NCI-H2171 treated with DMSO at 0.1 percent for 48 hours (cell line): ENCODE results near the gene INTS12.
A peak's percentile ranks its signal among the peaks of the same experiment; 100 is the strongest.
"Not testable (repeated sequence)": the region's sequence is repeated elsewhere in the genome, so short reads cannot be mapped to it uniquely, and the experiment has no call there.

Experiments
- DNase-seq: peaks from one replicate; lab custom pipeline; 2025; lab: John Stamatoyannopoulos, UW

Gene INTS12

GRCh38 chr4:105708181-105709080, at the start of gene INTS12, which contains the start of gene GSTCD:
Gene INTS12 (minus strand): TSS chr4:105708689. CDS start chr4:105700005, 8,684 bp downstream.
Gene GSTCD (plus strand): TSS chr4:105708784. CDS start chr4:105717614, 8,830 bp downstream.
- peak; percentile 77 for DNase-seq

GRCh38 chr4:105755375-105755774, 46.9 kb upstream of the INTS12 start:
- DNase-seq: no peak

DNA sequence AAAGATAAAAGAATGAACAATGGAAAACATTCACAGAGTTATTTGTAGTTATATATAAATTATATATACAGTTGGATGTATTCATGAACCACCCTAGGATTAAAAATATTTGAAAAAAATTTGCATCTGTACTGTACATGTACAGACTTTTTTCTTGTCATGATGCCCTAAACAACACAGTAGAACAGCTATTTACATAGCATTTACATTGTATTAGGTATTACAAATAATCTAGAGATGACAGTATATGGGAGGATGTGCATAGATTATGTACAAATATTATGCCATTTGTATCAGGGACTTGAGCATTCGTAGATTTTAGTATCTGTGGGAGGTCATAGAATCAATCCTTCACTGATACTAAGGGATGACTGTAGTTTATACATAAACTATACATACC, 44.9 kb upstream of the INTS12 start:
- no peak for DNase-seq

GRCh38 chr4:105751718-105752299, 43.3 kb upstream of the INTS12 start:
- DNase-seq: no peak

DNA sequence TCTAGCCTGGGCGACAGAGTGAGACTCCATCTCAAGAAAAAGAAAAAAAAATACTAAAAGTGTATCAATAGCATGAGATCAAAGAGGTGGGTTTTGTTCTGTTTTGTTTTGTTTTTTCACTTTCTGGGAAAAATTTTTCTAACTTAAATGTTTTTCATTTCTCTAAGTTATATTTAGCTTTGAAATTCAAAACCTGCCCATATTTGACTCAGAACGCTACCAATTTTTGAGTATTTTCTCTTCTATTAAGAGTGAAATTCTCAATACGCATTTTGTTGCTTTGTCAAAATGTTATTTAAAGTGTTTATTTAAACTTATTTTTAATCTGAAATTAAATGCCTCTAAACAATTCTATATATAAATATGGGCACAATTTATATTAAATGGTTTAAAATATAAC, 39.7 kb upstream of the INTS12 start:
- no peak for DNase-seq

GRCh38 chr4:105741548-105741947, 33.1 kb upstream of the INTS12 start:
- DNase-seq: no peak

DNA sequence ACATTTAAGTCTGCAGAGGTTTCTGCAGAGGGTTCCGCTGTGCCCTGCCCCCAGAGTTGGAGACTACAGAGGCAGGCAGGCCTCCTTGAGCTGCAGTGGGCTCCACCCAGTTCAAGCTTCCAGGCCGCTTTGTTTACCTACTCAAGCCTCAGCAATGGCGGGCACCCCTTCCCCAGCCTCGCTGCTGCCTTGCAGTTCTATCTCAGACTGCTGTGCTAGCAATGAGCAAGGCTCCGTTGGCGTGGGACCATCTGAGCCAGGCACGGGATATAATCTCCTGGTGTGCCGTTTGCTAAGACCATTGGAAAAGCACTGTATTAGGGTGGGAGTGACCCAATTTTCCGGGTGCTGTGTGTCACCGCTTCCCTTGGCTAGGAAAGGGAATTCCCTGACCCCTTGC, 26.7 kb upstream of the INTS12 start:
- DNase-seq: not testable (repeated sequence)

- DNase-seq: not testable (repeated sequence)
Observed at GRCh38 chr4:105729895-105730294, 21.4 kb upstream of the INTS12 start.

- no peak for DNase-seq
Observed at GRCh38 chr4:105725623-105726022, 17.1 kb upstream of the INTS12 start.

GRCh38 chr4:105719204-105719603, 10.7 kb upstream of the INTS12 start:
- no peak for DNase-seq

DNA sequence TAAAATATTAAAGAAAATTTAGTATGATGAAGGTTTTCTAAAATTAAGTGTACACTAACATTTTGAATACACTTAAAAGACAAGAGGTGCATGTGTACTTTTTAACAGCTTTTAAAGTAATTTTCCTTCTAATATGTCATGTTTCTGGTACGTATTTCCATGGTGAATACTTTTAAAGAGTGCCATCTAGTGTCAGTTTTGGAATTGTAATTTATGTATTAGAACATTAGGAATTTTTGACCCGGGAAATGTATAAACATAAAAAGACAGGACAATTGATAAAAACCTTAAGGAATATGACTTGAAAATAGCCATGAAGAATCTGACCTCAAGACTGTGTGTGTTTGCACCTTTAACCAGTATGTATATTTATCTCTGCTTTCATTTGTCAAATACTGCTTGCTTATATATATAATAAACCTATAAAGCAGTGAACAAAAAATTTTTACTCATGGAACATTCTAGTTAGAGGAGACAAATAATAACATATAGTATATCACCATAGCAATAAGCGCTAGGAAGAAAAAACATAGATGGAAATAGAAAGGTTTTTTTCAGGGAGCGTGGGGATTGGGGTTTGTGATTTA, 7.3 kb upstream of the INTS12 start:
- DNase-seq: peak; percentile 11

DNA sequence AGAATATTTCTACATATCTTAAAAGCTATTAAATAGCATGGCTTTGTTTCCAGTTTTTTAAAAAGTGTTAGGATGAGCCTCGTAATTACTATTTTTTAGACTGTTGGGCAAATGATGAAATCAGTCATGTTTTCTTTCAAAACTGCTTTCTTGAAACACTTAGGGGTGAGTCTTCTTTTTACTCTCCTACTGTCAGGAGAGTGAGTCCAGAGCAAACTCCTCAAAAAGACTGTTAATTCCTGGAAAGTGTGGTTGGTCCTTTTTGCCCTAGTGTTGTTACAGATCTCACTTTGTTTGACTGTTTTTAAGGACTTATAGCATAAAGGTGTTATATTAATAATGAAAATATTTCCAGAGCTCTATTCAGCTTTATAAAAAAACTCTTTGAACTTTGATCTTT, 6.4 kb upstream of the INTS12 start:
- no peak for DNase-seq

- DNase-seq: no peak
Observed at GRCh38 chr4:105714071-105714521, 5.6 kb upstream of the INTS12 start.

DNA sequence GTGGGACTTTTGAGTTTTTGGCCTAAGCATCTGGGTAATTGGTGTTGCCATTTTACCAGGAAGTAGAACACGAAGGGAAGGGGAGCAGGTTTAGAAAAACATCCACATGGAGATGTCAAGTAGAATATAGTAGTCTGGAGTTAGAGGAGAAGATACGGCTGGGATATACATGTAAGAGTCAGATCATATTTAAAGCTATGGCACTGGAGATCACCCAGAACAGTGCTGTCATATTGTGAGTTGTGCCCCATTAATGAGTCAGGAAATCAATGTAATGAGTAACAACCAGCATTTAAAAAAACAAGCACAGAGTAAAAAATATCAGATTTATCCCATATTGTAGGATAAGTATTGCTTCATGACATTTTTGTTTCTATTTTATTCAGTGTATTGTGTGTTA, 4.3 kb upstream of the INTS12 start:
- DNase-seq: no peak

- DNase-seq: no peak
Observed at GRCh38 chr4:105710678-105711077, 2.2 kb upstream of the INTS12 start.

GRCh38 chr4:105710012-105710600, 1.6 kb upstream of the INTS12 start:
- DNase-seq: no peak

- DNase-seq: no peak
Observed at GRCh38 chr4:105709081-105709450, 577 bp upstream of the INTS12 start.

DNA sequence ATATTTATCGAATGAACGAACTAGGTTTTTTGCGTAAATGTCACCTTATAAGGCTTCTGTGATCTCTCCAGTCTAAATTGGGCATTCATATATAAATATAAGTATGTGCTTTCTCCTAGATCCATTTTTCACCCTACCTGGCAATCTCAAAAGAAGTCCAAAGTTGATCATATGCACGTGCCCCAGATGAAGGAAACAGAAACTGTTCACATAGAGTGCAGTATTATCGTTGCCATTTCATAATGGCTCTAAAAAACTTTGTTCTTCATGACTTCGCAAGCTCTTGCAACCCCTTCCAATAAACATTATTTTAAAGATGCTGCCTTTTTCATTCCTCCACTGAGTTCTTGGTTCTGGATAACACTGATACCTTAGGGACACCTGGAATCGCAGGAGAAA, 708 bp downstream of the INTS12 start:
- DNase-seq: no peak

GRCh38 chr4:105698607-105699006, 9.9 kb downstream of the INTS12 start:
- DNase-seq: no peak

- not testable (repeated sequence) for DNase-seq
Observed at GRCh38 chr4:105695832-105696231, 12.7 kb downstream of the INTS12 start.

- DNase-seq: not testable (repeated sequence)
Observed at GRCh38 chr4:105694812-105695211, 13.7 kb downstream of the INTS12 start.

DNA sequence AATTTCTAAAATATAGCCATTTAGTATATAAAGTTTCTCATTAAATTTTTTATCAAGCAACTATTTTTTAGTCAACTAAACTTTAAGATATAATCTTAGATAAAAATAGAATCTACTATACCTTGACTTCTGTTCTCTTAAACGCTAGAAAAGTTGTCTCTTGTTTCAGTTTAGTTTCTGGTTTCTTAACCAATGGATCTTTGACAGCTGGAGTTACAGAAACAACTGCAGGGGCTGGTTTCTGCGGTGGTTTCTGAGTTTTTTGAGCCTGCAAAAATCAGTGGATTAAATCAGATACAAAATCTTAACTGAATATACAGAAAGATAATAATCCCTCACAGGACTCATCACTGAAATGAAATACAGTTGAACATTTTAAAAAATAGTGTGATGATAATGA, 21.9 kb downstream of the INTS12 start:
- no peak for DNase-seq

GRCh38 chr4:105683038-105683437, 25.5 kb downstream of the INTS12 start:
- no peak for DNase-seq
